Neutrophil (primary cell): ENCODE measurements around the gene HAVCR1.
"Not testable (repeated sequence)": the region's sequence is repeated elsewhere in the genome, so short reads cannot be mapped to it uniquely, and the experiment has no call there.

Experiments used
- H3K27ac ChIP-seq: fragments of 200-600 bp; sonication (generic); 2 replicates; pipeline ENCODE4 v1.5.1; 2016; ENCODE audit warnings: mild to moderate bottlenecking, moderate library complexity
- H3K27me3 ChIP-seq: fragments of 200-600 bp; sonication (generic); 2 replicates; pipeline ENCODE4 v1.6.0; 2016; ENCODE audit warnings: mild to moderate bottlenecking
- H3K36me3 ChIP-seq: fragments of 200-600 bp; sonication (generic); 2 replicates; pipeline ENCODE4 v1.5.1; 2017
- H3K4me1 ChIP-seq, 2 experiments: fragments of 200-600 bp in 1 of 2; sonication (generic) in 1 of 2; 1 replicate in 1 of 2; 2 replicates in 1 of 2; pipeline versions ENCODE4 v1.5.1 to v1.6.1; 2013 to 2016; ENCODE audit warnings: low read depth in 1 of 2, low read length in 1 of 2, mild to moderate bottlenecking in 1 of 2, moderate library complexity in 1 of 2; ENCODE audit not compliant: control insufficient read depth in 1 of 2, insufficient read depth in 1 of 2
- H3K4me3 ChIP-seq, 2 experiments: fragments of 200-600 bp in 1 of 2; sonication (generic) in 1 of 2; 1 replicate in 1 of 2; 2 replicates in 1 of 2; pipeline ENCODE4 v1.5.1; 2013 to 2016; ENCODE audit warnings: low read depth in 1 of 2, low read length in 1 of 2, mild to moderate bottlenecking in 1 of 2, moderate library complexity in 1 of 2
- H3K9me3 ChIP-seq: fragments of 200-600 bp; sonication (generic); 2 replicates; pipeline ENCODE4 v1.5.1; 2016
- CTCF ChIP-seq: fragments of 200-600 bp; sonication (generic); IDR thresholded peaks from 2 replicates; pipeline ENCODE4 v1.5.1; 2016; ENCODE audit warnings: antibody characterized with exemption

Gene HAVCR1

DNA sequence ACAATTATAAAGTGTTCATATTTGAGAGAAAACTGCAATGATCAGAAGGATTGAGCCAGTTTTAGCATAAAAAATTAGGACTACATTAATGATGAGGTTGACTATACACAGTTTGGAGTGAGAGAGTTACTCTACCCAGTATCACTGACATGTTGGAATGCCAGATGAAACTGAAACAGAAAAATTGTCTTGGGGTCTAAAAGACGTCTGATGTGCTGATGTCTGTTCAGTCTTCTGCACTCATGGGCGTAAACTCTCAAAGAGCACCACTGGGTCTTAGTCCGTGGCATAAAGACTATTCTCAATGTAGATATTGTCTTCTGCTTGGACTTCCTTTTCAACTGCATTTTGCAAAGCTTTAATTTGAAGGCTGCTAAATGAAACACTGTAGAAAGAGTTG, 29.5 kb downstream of the HAVCR1 start:
- Histone ChIP-seq H3K27me3 (peaks cover 11% of the 10 kb centered on the region), H3K36me3 (no peaks in the 10 kb centered on the region), H3K27ac (no peak overlapping the region), H3K4me1 (no peaks in the 10 kb centered on the region), H3K4me3 (no peak overlapping the region), H3K9me3 (no peaks in the 10 kb centered on the region)
- no peak for TF ChIP-seq CTCF

GRCh38 chr5:157027663-157028062, 31.3 kb downstream of the HAVCR1 start:
- H3K36me3 ChIP-seq, H3K4me3 ChIP-seq, H3K4me1 ChIP-seq, H3K9me3 ChIP-seq, H3K27ac ChIP-seq: not testable (repeated sequence)
- peaks cover 11% of the 10 kb centered on the region for H3K27me3 ChIP-seq

GRCh38 chr5:157026789-157027424, 32.0 kb downstream of the HAVCR1 start:
- H3K27ac ChIP-seq: no peak overlapping the region
- H3K27me3 ChIP-seq: peaks cover 11% of the 10 kb centered on the region
- no peaks in the 10 kb centered on the region for H3K36me3 ChIP-seq
- H3K4me3 ChIP-seq: no peak overlapping the region
- TF ChIP-seq CTCF: no peak
- no peaks in the 10 kb centered on the region for H3K4me1 ChIP-seq
- H3K9me3 ChIP-seq: no peaks in the 10 kb centered on the region

DNA sequence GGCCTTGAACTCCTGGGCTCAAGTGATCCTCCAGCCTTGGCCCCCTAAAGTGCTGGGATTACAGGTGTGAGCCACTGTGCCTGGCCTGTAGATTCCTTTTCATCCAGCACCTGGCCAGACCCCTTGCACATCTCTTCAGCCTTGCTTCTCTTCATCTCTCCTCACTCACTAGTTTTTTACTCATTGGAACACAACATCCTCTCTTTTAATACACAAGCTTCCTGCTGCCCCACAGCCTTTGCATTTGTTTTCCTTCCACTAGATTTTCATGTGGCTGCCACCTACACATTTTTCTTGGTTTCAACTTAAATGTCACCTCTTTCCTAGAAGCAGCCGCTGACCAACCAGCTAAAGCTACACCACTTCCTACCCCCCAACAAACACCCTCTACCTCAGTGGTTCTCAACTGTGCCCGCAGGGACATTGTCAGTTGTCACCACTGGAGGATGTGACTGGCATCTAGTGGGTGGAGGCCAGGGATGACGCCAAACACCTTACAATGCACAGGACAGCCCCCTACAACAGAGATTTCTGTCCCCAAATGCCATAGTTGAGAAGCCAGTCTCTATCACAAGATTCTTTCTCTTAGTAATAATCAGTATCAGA, 33.7 kb downstream of the HAVCR1 start:
- Histone ChIP-seq H3K27me3 (peaks cover 6% of the 10 kb centered on the region), H3K27ac (no peak overlapping the region), H3K4me3 (no peak overlapping the region), H3K9me3 (no peaks in the 10 kb centered on the region), H3K4me1 (no peaks in the 10 kb centered on the region), H3K36me3 (no peaks in the 10 kb centered on the region)
- no peak for TF ChIP-seq CTCF

DNA sequence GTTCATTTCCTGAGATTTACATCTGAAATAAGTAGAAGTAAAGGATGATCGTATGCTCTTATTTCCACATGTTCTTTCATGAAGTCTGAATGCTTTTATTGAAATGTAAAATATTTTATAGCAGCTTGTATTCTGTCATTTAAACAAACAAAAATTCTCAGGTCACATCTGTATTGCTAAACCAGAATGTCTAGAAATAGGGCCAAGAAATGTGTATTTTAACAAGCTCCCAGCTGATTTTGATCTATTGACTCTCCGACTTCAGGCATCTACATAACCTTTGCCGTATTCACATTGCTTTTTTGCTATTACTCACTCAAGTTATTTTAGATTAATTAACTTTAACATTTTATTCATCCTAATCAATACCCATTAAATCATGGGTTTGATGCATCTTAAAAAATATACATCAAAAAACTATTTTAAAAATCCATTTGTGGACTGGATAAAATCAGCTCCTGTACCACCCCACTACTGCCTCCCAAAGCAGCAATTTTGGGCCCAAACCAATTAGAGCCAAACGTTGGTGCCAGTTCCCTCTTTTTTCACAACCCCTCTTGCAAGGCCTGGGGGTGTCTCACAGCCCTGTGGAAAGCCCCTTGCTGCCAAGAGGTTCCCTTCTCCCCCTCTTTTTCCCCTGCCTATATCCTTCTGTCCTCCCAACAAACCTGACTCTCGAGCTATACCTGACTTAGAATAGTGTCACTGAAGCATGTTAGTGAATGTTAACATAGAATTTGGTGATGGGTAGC, 34.5 kb downstream of the HAVCR1 start:
- Histone ChIP-seq H3K4me3 (no peak overlapping the region), H3K9me3 (no peaks in the 10 kb centered on the region), H3K27me3 (peaks cover 6% of the 10 kb centered on the region), H3K36me3 (no peaks in the 10 kb centered on the region), H3K4me1 (no peaks in the 10 kb centered on the region), H3K27ac (no peak overlapping the region)
- TF ChIP-seq CTCF: no peak

- Histone ChIP-seq H3K27ac (no peak overlapping the region), H3K4me3 (no peak overlapping the region), H3K27me3 (peaks cover 6% of the 10 kb centered on the region), H3K36me3 (no peaks in the 10 kb centered on the region), H3K9me3 (no peaks in the 10 kb centered on the region), H3K4me1 (no peaks in the 10 kb centered on the region)
- no peak for TF ChIP-seq CTCF
Observed at GRCh38 chr5:157022024-157022423, 36.9 kb downstream of the HAVCR1 start.
